Mucosa of stomach (tissue), 1 donor: ENCODE results near the gene DCLK1.

ENCODE experiments used
- H3K27me3 ChIP-seq: one replicate; pipeline ENCODE4 v1.7.0; 2013; ENCODE audit warnings: mild to moderate bottlenecking, low read length; ENCODE audit not compliant: control insufficient read depth, insufficient read depth
- H3K36me3 ChIP-seq: one replicate; pipeline ENCODE4 v1.7.0; 2013; ENCODE audit warnings: low read length; ENCODE audit not compliant: control insufficient read depth, insufficient read depth
- H3K4me1 ChIP-seq: one replicate; pipeline ENCODE4 v1.7.0; 2013; ENCODE audit warnings: mild to moderate bottlenecking, low read length; ENCODE audit not compliant: control insufficient read depth, insufficient read depth
- H3K4me3 ChIP-seq: one replicate; pipeline ENCODE4 v1.7.0; 2013; ENCODE audit warnings: low read length
- H3K9ac ChIP-seq: one replicate; pipeline ENCODE4 v1.7.0; 2013; ENCODE audit warnings: mild to moderate bottlenecking, low read length, moderate library complexity
- H3K9me3 ChIP-seq: one replicate; pipeline ENCODE4 v1.7.0; 2013; ENCODE audit warnings: mild to moderate bottlenecking, low read length, moderate library complexity; ENCODE audit not compliant: control insufficient read depth
- donor health status: Pancreatic carcinoma.

Gene DCLK1

DNA sequence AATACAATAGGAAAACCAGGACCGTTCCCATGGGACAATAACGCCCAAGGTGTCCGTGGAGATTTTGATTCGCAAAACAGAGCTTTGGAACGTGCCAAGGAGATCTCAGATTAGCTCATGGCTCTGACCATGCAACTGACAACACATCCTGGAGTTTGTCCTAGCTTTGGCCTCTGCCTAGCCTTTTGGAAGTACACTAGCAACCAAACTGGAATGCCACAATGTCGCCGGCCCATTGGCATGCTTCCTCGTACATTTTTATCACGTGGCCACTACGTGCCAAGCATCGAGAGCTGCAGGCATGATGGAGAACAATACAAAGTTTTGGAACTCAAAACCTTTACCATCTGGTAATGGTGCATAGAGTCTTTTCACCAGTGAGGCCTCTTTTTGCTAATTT is 256.5 kb downstream of the DCLK1 start:
- Histone ChIP-seq H3K4me1 (no peaks in the 10 kb centered on the region), H3K27me3 (no peaks in the 10 kb centered on the region), H3K36me3 (no peaks in the 10 kb centered on the region), H3K9ac (no peak overlapping the region), H3K4me3 (no peak overlapping the region), H3K9me3 (no peaks in the 10 kb centered on the region)

DNA sequence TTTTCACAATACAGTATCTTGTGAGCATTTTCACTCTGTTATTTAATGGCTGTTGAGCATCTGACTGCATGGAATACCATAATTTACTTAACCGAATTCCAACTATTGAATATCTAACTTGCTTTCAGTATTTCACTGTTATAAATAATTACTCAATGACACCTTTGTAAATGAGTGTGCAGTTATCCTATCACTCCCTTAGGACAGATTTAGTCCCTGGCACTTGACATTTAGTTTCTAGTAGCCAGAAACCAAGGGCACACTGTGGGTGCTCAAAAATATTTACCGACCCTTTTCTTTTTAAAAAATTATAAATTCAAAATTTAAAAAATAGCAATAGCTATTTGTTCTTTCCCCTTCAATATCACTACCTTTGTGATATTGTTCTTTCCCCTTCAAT is 258.8 kb downstream of the DCLK1 start:
- H3K27me3 ChIP-seq: no peaks in the 10 kb centered on the region
- no peaks in the 10 kb centered on the region for H3K36me3 ChIP-seq
- H3K4me1 ChIP-seq: no peaks in the 10 kb centered on the region
- no peak overlapping the region for H3K9ac ChIP-seq
- no peak overlapping the region for H3K4me3 ChIP-seq
- no peaks in the 10 kb centered on the region for H3K9me3 ChIP-seq

DNA sequence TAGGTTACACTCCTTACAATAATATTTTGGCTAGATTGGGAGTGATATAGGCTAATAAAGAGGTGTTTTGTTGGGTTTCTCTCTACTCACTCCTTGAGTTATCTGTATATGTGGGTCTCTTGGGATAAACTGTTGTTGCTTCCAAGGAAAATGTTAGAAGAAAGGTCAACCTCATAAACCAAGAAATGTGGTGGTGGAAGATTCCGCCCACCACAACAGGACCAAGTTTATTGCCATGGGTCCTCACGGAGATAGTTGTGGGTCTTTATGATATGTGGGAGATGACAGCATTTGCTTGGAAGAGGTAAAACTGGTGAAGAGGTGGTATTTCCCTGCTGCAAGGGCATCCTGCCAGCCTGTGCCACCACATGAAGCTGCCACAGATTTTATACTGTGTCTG is 259.6 kb downstream of the DCLK1 start:
- Histone ChIP-seq H3K4me1 (no peaks in the 10 kb centered on the region), H3K9me3 (no peaks in the 10 kb centered on the region), H3K4me3 (no peak overlapping the region), H3K9ac (no peak overlapping the region), H3K36me3 (no peaks in the 10 kb centered on the region), H3K27me3 (no peaks in the 10 kb centered on the region)

DNA sequence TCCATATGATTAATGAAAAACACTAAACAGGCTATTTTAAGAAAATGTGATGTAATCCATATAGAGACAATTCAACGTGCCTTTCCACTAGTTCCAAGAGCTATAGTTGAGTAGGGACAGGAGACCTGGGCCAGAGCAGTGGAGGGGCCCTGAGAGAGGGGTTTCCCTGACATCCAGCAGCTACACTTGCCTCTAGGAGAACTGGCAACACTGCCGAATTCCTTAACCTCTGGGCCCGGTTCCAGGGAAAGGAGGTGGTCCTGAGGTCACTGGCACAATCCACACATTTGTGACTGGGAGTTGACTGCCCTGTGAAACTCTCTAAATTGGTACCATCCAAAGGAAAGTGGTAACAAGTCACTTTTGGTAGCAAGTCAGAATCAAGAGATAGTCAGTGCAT is 264.4 kb downstream of the DCLK1 start:
- no peak overlapping the region for H3K4me3 ChIP-seq
- no peaks in the 10 kb centered on the region for H3K9me3 ChIP-seq
- no peaks in the 10 kb centered on the region for H3K36me3 ChIP-seq
- H3K9ac ChIP-seq: no peak overlapping the region
- H3K4me1 ChIP-seq: no peaks in the 10 kb centered on the region
- H3K27me3 ChIP-seq: no peaks in the 10 kb centered on the region

DNA sequence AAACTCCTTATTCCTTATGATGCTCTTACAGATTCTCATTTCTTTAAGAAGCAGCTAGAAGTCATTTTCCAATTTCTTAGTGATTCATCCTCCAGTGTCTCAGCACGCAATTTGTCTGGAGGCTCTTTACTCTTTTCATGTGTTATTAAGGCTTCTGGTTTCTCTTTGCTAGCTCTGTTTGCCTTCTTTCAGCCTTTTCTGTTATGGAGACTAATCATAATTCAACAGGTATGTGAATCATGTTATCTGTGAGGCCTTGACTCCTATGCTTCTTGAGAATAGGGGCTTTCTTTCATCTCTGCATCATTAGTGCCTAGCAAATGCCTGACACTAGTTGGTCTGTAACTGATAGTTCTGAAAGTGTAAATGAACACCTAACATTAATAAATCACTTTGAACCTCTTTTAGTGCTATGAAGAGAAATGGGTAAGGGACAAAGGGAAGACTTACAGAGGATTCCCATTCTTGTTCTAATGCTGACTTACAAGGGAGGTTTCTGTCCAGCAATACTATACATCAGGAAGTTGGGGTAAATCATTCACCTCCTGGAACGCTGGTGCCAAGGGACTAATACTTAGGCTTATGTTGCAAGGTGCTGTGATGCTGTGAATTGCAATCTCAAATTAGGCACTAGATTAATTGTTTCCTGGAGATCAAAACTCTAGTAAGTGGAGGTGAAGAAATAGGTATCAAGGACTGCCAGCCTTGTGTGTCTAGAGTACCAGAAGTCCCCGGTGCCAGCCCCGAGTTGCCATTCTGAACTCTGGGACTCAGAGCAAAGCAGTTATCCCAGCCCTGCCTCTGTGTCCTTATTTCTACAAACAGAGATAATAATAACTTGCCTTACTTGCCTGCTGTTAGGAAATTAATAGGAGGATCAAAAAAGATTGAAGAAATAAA is 265.6 kb downstream of the DCLK1 start:
- H3K36me3 ChIP-seq: no peaks in the 10 kb centered on the region
- H3K9ac ChIP-seq: no peak overlapping the region
- no peak overlapping the region for H3K4me3 ChIP-seq
- H3K9me3 ChIP-seq: no peaks in the 10 kb centered on the region
- H3K27me3 ChIP-seq: no peaks in the 10 kb centered on the region
- H3K4me1 ChIP-seq: no peaks in the 10 kb centered on the region

DNA sequence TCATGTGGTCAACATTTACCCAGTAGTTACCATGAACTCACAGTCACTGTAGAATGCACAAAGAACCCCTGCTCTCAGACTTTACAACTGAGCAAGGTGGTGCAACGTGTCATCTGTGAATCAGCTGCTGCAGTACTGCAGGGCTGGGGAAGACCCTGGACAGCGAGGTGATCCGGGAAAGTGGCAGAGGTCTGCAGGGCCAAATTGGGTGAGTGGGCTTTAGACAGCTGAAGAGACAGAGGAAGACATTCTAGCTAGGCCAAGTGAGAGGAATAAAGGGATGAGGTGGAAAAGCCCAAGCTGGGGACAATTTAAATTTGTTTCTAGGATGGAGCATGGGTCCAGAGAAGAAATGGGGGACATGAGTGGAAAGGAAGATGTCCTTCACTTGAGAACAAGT is 270.5 kb downstream of the DCLK1 start:
- H3K9ac ChIP-seq: no peak overlapping the region
- H3K36me3 ChIP-seq: no peaks in the 10 kb centered on the region
- no peaks in the 10 kb centered on the region for H3K27me3 ChIP-seq
- H3K4me1 ChIP-seq: no peaks in the 10 kb centered on the region
- H3K4me3 ChIP-seq: no peak overlapping the region
- no peaks in the 10 kb centered on the region for H3K9me3 ChIP-seq

DNA sequence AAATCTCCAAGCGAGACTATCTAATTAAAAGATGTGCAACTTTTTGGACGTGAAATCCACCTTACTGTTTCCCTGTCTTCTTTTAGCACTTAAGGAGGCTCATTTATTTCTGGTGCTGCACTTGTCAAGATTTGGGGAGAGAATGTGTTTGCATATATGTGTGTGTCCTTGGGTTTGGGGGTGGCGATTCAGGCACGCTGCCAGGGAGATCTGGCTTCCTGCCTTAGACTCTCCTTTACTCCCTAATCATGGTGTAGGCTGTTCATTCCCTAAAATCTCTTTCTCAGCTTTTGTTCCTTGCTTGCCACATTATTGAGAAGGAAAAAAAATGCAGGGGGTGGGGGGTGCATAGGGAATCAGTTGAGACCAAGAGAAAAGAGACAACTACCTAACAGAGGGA is 271.2 kb downstream of the DCLK1 start:
- Histone ChIP-seq H3K4me1 (no peaks in the 10 kb centered on the region), H3K4me3 (no peak overlapping the region), H3K9ac (no peak overlapping the region), H3K27me3 (no peaks in the 10 kb centered on the region), H3K36me3 (no peaks in the 10 kb centered on the region), H3K9me3 (no peaks in the 10 kb centered on the region)

DNA sequence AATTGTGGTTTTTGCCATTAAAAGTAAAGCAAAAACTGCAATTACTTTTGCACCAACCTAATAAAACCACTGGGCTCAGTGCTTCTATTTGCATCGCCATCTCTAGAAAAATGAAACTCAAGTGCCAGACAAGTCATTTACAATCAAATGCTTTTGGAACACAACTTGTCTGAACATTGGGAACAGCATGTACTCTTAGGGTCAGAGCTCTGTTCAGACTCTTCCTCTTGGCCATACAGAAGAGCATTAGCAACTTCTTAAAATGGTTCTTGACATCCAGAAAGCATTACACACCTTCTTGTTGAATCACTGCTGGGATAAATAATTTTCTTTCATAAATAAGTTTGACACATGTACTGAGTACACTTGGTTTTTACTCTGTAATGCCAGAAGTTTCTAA is 272.5 kb downstream of the DCLK1 start:
- no peaks in the 10 kb centered on the region for H3K36me3 ChIP-seq
- no peaks in the 10 kb centered on the region for H3K27me3 ChIP-seq
- H3K9me3 ChIP-seq: no peaks in the 10 kb centered on the region
- no peak overlapping the region for H3K4me3 ChIP-seq
- H3K4me1 ChIP-seq: no peaks in the 10 kb centered on the region
- H3K9ac ChIP-seq: no peak overlapping the region

DNA sequence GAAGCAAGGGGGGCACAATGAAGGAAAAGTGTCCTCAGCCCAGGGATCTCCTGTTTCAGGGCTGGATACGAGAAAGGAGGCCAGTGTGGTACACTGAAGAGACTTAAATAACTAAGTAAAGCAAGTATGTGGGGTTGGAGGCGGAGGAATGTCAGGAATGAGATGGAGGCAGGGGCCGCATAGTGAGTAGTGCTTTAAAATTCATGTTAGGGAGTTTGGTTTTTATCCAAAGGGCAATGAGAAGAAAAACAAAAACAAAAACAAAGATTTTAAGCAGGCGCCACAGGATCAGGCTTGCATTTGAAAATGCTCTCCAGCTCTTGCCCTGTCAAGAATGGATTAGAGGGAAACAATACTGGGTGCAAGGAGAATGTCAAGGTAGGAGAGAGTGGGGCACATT is 273.4 kb downstream of the DCLK1 start:
- H3K4me3 ChIP-seq: no peak overlapping the region
- H3K4me1 ChIP-seq: no peaks in the 10 kb centered on the region
- H3K9ac ChIP-seq: no peak overlapping the region

DNA sequence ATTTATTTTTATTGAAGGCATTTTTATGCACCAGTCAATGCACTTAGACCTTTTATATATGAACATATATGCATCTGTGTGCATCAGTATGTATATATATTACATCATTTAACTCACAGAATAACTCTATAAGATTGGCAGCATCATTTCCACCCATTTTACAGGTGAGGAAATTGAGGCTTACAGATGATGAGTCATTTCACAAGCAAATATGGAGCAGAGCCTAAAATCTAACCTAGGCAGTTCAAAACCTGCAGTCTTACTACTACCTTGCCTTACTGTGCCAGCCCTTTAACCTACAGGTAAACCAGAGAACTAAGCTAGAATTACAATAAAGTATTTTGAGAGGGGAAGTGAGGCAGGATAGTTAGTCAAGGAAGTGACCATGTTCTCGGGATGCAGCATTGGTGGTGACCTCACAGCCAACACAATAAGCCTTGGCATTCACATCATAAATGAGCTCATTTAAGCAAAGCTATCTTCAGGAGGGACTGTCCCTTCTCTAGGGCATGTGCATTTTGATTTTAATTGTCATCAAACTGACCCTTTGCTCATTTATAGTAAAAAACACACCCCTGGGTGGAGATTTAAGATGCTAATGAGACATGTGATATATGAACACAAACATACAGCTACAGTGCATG is 274.3 kb downstream of the DCLK1 start:
- H3K36me3 ChIP-seq: no peaks in the 10 kb centered on the region
- no peaks in the 10 kb centered on the region for H3K27me3 ChIP-seq
- no peaks in the 10 kb centered on the region for H3K4me1 ChIP-seq
- H3K9me3 ChIP-seq: no peaks in the 10 kb centered on the region
- no peak overlapping the region for H3K4me3 ChIP-seq
- no peak overlapping the region for H3K9ac ChIP-seq

More for the DNA sequence above, 273.4 kb downstream of the DCLK1 start:
- Histone ChIP-seq H3K27me3 (no peaks in the 10 kb centered on the region), H3K36me3 (no peaks in the 10 kb centered on the region), H3K9me3 (no peaks in the 10 kb centered on the region)

DNA sequence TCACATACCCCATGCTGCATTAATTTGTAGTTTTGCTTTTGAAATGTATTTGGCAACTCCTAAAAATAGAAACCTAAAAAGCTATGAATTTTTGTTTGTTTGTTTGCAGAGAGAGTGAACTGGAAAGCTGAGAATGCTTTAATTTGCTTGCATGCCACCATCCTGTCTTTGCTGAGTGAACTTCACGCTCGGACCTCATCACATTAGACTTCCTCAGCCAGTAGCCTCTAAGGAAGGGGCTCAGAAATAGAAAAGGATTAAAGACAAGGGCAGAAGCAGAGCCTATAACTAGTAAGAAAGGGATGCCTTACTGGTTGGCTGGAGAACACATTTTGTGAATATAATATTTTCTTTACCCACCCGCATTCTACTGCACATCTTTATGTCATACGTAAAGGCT is 275.1 kb downstream of the DCLK1 start:
- no peaks in the 10 kb centered on the region for H3K36me3 ChIP-seq
- H3K9ac ChIP-seq: no peak overlapping the region
- H3K4me1 ChIP-seq: no peaks in the 10 kb centered on the region
- no peak overlapping the region for H3K4me3 ChIP-seq
- no peaks in the 10 kb centered on the region for H3K27me3 ChIP-seq
- H3K9me3 ChIP-seq: no peaks in the 10 kb centered on the region

DNA sequence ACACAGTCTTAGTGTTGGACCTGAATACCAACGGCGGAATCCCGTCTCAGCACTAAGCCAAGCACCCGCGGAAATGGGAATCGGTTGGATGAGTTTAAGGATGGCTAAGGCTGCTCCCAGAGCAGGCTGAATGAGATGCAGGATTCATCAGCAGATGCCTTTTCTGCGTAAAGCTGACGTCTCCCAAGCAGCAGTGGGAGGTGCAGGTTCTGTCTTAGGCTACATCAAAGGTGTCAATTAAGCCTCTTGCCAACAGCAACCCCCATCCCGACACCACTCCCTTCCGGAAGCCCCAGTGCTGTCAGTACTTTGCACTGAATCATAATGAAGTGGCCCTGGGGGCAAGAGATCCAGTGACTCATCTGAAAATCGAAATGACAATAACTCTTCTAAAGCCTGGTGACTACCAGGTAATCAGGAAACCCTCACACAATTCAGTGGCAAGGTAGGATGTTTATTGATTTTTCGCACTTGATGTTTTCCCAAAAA is 275.6 kb downstream of the DCLK1 start:
- no peak overlapping the region for H3K9ac ChIP-seq
- H3K4me3 ChIP-seq: no peak overlapping the region
- H3K4me1 ChIP-seq: no peaks in the 10 kb centered on the region
- H3K27me3 ChIP-seq: no peaks in the 10 kb centered on the region
- no peaks in the 10 kb centered on the region for H3K36me3 ChIP-seq
- no peaks in the 10 kb centered on the region for H3K9me3 ChIP-seq
